Neuronal stem cell (in vitro differentiated cells): Measurements from ENCODE around the gene PPP1R27.

Experiments
- DNase-seq: peaks from one replicate; pipeline ENCODE4 v3.0.0-alpha.2; 2013; ENCODE audit warnings: low spot score
- H2AFZ ChIP-seq: one replicate; pipeline ENCODE4 v1.6.1; 2013; ENCODE audit warnings: mild to moderate bottlenecking, low read length, inconsistent platforms
- H2AK5ac ChIP-seq: 2 replicates; pipeline ENCODE4 v1.6.1; 2013; ENCODE audit warnings: low read depth, mild to moderate bottlenecking, inconsistent platforms, low read length, moderate library complexity, mixed read lengths
- H2BK120ac ChIP-seq: 2 replicates; pipeline ENCODE4 v1.6.1; 2013; ENCODE audit warnings: low read depth, mild to moderate bottlenecking, inconsistent platforms, low read length, moderate library complexity, mixed read lengths
- H2BK12ac ChIP-seq: one replicate; pipeline ENCODE4 v1.6.1; 2013; ENCODE audit warnings: low read length, inconsistent platforms
- H2BK15ac ChIP-seq: 2 replicates; pipeline ENCODE4 v1.6.1; 2013; ENCODE audit warnings: mild to moderate bottlenecking, low read length, inconsistent platforms, mixed read lengths
- H2BK5ac ChIP-seq: one replicate; pipeline ENCODE4 v1.6.1; 2013; ENCODE audit warnings: inconsistent platforms, mild to moderate bottlenecking, low read length, moderate library complexity
- H3K14ac ChIP-seq: one replicate; pipeline ENCODE4 v1.6.1; 2013; ENCODE audit warnings: low read length, inconsistent platforms
- H3K18ac ChIP-seq: 2 replicates; pipeline ENCODE4 v1.6.1; 2013; ENCODE audit warnings: low read length, inconsistent platforms
- H3K23ac ChIP-seq: 2 replicates; pipeline ENCODE4 v1.6.1; 2013; ENCODE audit warnings: low read depth, mild to moderate bottlenecking, mixed read lengths, low read length, inconsistent platforms; ENCODE audit not compliant: poor library complexity
- H3K27ac ChIP-seq: replicated peaks from 3 replicates; pipeline ENCODE4 v1.5.1; 2013; ENCODE audit warnings: low read length, inconsistent platforms
- H3K27me3 ChIP-seq, 3 experiments: 2 replicates each; pipeline ENCODE4 v1.6.1; 2013; ENCODE audit warnings: low read length in 3 of 3, mild to moderate bottlenecking in 2 of 3, inconsistent platforms in 1 of 3, low read depth in 1 of 3, mixed read lengths in 1 of 3, moderate library complexity in 1 of 3; ENCODE audit not compliant: control insufficient read depth in 3 of 3, insufficient read depth in 3 of 3
- H3K36me3 ChIP-seq, 2 donors: replicated peaks in 1 of 2; 2 replicates each; pipeline ENCODE4 v1.6.1; 2013; ENCODE audit warnings: low read length in 2 of 2; ENCODE audit not compliant: control insufficient read depth in 2 of 2, insufficient read depth in 2 of 2
- H3K4ac ChIP-seq: 2 replicates; pipeline ENCODE4 v1.6.1; 2013; ENCODE audit warnings: inconsistent platforms, mild to moderate bottlenecking, low read length, moderate library complexity
- H3K4me1 ChIP-seq, 2 donors: 1 replicate in 1 of 2; 2 replicates in 1 of 2; pipeline ENCODE4 v1.6.1; 2013; ENCODE audit warnings: low read length in 2 of 2, low read depth in 1 of 2; ENCODE audit not compliant: control insufficient read depth in 2 of 2, insufficient read depth in 1 of 2
- H3K4me2 ChIP-seq: one replicate; pipeline ENCODE4 v1.6.1; 2013; ENCODE audit warnings: mild to moderate bottlenecking, low read length, inconsistent platforms; ENCODE audit not compliant: insufficient read depth, poor library complexity, severe bottlenecking
- H3K4me3 ChIP-seq, 2 donors: 2 replicates each; pipeline ENCODE4 v1.5.1; 2013; ENCODE audit warnings: low read length in 2 of 2, mild to moderate bottlenecking in 2 of 2, inconsistent platforms in 1 of 2, moderate library complexity in 1 of 2
- H3K79me1 ChIP-seq: one replicate; pipeline ENCODE4 v1.6.1; 2013; ENCODE audit warnings: low read depth, mild to moderate bottlenecking, inconsistent platforms, low read length, moderate library complexity
- H3K9ac ChIP-seq: one replicate; pipeline ENCODE4 v1.6.1; 2013; ENCODE audit warnings: mild to moderate bottlenecking, low read depth, low read length, inconsistent platforms; ENCODE audit not compliant: poor library complexity
- H3K9me3 ChIP-seq, 2 donors: replicated peaks in 1 of 2; 2 replicates each; pipeline versions ENCODE3 to v1.6.1; 2013; ENCODE audit warnings: low read length in 2 of 2, mild to moderate bottlenecking in 2 of 2, inconsistent platforms in 1 of 2, low read depth in 1 of 2, mixed read lengths in 1 of 2, moderate library complexity in 1 of 2; ENCODE audit not compliant: control insufficient read depth in 2 of 2, insufficient read depth in 1 of 2
- H4K8ac ChIP-seq: one replicate; pipeline ENCODE4 v1.6.1; 2013; ENCODE audit warnings: low read depth, mild to moderate bottlenecking, inconsistent platforms, low read length, moderate library complexity
- H4K91ac ChIP-seq: one replicate; pipeline ENCODE4 v1.6.1; 2013; ENCODE audit warnings: low read length, low read depth, mild to moderate bottlenecking, inconsistent platforms; ENCODE audit not compliant: poor library complexity
- WGBS, 2 donors: extraction: QIAGEN DNeasy Blood & Tissue Kit; methylation state at CpG; one replicate each; pipeline ENCODE4 v1.1.7; 2013; ENCODE audit warnings: missing lambda C conversion rate in 2 of 2, mixed read lengths in 1 of 2; ENCODE audit not compliant: insufficient read length in 2 of 2, insufficient replicate concordance in 1 of 2; ENCODE audit errors: extremely low coverage in 2 of 2; 5-methylcytosine and 5-hydroxymethylcytosine counted together

Gene PPP1R27

DNA sequence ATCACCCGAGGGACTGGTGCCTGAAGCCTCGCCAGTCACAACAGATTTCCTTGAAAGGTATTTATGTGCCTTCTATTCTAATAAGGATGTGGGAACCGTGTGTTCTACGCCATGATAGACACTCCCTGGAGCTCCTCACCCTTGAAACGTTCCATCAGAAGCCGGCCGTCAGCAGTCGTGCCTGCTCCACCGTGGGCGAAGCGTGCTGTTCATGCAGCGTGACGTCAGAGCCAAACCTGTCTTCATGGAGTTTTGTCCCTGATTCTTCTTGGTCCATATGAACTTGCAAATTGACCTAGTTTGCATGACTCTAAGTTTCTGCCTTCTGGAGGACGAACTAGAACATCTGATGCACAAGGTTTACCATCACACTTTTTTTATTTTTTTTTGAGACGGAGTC is 4.5 kb upstream of the PPP1R27 start:
- Histone ChIP-seq H3K36me3 (peaks cover 19 to 21% of the 10 kb centered on the region in 2 donors), H3K4me2 (no peak overlapping the region), H3K23ac (no peak overlapping the region), H2AK5ac (no peak overlapping the region), H2BK120ac (no peak overlapping the region), H2AFZ (peak overlapping the region; percentile 37), H3K4ac (no peak overlapping the region), H3K9me3 (no peaks in the 10 kb centered on the region), H3K27me3 (no peaks in the 10 kb centered on the region), H2BK5ac (no peak overlapping the region), H3K4me1 (peaks cover 0 to 1% of the 10 kb centered on the region in 2 donors), H2BK12ac (no peak overlapping the region), H3K79me1 (peaks cover 12% of the 10 kb centered on the region), H3K27ac (no peak overlapping the region), H3K9ac (no peak overlapping the region), H4K91ac (no peak overlapping the region), H3K18ac (no peak overlapping the region), H2BK15ac (no peak overlapping the region), H3K14ac (no peak overlapping the region), H4K8ac (no peak overlapping the region), H3K4me3 (no peak overlapping the region)
- DNase-seq, result no peak
- no CpG with 5 or more reads among the region's 15 CpGs for WGBS, 2 donors

DNA sequence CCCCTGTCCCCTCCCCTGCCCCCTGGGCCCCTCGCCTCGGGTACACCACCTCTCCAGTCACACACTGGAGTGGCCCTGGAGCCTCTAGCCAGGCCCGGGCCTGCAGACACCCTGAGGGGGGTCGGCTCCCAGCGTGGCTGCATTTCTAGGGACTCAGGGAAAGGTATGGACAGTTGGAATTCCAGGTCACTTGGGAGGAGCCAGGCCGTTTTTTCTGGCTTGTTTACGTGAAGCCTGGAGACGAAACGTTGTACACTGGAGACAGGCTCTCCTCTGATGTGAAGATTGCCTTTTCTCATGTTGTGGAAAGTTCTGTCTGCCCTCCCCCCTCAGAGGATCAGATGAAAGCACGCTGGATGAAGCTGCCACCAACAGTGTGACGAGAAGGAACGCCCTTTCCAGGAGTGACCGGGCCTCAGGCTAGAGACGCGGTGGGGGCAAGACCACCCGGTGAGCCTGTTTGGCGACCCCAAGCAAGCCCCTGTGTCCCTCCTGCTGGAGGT is 4.0 kb upstream of the PPP1R27 start:
- no peak overlapping the region for H3K23ac ChIP-seq
- H4K91ac ChIP-seq, result no peak overlapping the region
- no peaks in the 10 kb centered on the region for H3K9me3 ChIP-seq
- peak overlapping the region; percentile 37 for H2AFZ ChIP-seq
- H3K27me3 ChIP-seq, result no peaks in the 10 kb centered on the region
- H4K8ac ChIP-seq, result no peak overlapping the region
- H3K4me3 ChIP-seq, result no peak overlapping the region
- peaks cover 12% of the 10 kb centered on the region for H3K79me1 ChIP-seq
- H2BK12ac ChIP-seq, result no peak overlapping the region
- H3K4ac ChIP-seq, result no peak overlapping the region
- peaks cover 0 to 3% of the 10 kb centered on the region in 2 donors for H3K4me1 ChIP-seq
- H3K18ac ChIP-seq, result no peak overlapping the region
- H3K14ac ChIP-seq, result no peak overlapping the region
- no peak overlapping the region for H3K9ac ChIP-seq
- peaks cover 14 to 16% of the 10 kb centered on the region in 2 donors for H3K36me3 ChIP-seq
- WGBS, 2 donors, result no CpG with 5 or more reads among the region's 17 CpGs
- no peak overlapping the region for H2BK120ac ChIP-seq
- H3K4me2 ChIP-seq, result no peak overlapping the region
- H2AK5ac ChIP-seq, result no peak overlapping the region
- H2BK5ac ChIP-seq, result no peak overlapping the region
- H3K27ac ChIP-seq, result no peak overlapping the region
- no peak overlapping the region for H2BK15ac ChIP-seq
- DNase-seq, result no peak

DNA sequence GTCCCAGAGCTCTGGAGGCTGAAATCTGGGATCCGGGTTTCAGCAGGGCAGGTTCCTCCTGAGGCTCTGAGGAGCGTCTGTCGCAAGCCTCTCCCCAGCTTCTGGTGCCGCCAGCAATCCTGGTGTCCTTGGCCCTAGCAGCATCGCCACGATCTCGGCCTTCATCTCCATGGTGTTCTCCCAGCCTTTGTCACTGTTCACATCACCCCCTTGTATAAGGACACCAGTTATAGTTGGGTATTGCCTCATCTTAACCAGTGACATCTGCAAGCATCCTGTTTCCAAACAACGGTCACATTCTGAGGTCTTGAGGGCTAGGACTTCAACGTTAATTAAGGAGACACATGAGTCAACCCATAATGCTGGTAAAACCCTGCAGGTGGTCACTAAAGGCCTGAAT is 2.8 kb upstream of the PPP1R27 start:
- H4K91ac ChIP-seq, result no peak overlapping the region
- H3K27ac ChIP-seq, result no peak overlapping the region
- H2AK5ac ChIP-seq, result no peak overlapping the region
- H2AFZ ChIP-seq, result no peak overlapping the region
- H3K4me1 ChIP-seq, result peaks cover 0 to 3% of the 10 kb centered on the region in 2 donors
- no peak overlapping the region for H4K8ac ChIP-seq
- H3K23ac ChIP-seq, result no peak overlapping the region
- H2BK120ac ChIP-seq, result no peak overlapping the region
- no peak overlapping the region for H3K4me2 ChIP-seq
- H3K9ac ChIP-seq, result no peak overlapping the region
- no peak overlapping the region for H3K18ac ChIP-seq
- H2BK12ac ChIP-seq, result no peak overlapping the region
- peaks cover 14% of the 10 kb centered on the region for H3K79me1 ChIP-seq
- H2BK5ac ChIP-seq, result no peak overlapping the region
- H3K4ac ChIP-seq, result no peak overlapping the region
- H2BK15ac ChIP-seq, result no peak overlapping the region
- H3K36me3 ChIP-seq, result peaks cover 4 to 5% of the 10 kb centered on the region in 2 donors
- no peak overlapping the region for H3K14ac ChIP-seq
- H3K9me3 ChIP-seq, result no peaks in the 10 kb centered on the region
- no peaks in the 10 kb centered on the region for H3K27me3 ChIP-seq
- WGBS, 2 donors, result no CpG with 5 or more reads among the region's 9 CpGs
- H3K4me3 ChIP-seq, result no peak overlapping the region
- no peak for DNase-seq

DNA sequence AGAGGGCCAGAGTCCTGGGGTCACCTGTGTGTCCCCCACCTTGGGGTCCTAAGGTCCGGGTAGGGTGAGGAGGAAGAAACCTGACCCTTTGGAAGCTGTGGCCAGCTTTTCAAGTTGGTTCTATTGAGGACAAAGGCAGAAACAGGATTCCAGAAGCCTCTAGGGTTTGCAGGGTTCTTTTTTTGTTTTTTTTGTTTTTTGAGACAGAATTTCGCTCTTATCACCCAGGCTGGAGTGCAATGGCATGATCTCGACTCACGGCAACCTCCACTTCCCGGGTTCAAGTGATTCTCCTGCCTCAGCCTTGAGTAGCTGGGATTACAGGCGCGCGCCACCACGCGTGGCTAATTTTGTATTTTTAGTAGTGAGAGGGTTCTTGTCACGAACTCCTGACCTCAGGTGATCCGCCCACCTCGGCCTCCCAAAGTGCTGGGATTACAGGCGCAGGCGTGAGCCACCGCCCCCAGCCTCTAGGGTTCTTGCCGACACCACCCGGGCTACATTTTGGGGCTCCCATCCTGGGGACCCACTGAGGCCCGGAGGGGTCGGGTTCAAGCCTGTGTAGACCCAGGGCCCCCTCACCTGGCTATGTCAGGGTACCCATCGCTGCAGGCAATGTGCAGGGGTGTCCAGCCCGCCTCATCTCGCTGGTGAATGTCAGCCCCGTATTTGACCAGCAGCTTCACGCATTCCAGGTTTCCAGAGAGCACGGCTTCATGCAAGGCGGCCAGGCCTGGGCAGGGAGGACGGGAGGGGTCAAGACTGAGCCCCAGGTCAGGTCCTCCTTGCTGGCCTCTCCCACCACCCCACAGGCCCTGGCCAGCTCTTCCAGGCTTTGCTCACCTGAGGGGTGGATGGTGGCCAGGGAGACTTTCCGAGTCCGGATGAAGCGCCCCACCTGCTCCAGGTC is 674 bp downstream of the PPP1R27 start:
- H3K4me3 ChIP-seq, result peak overlapping the region; percentile 81 to 96
- H2BK120ac ChIP-seq, result no peak overlapping the region
- H2BK12ac ChIP-seq, result peak overlapping the region; percentile 77
- no peaks in the 10 kb centered on the region for H3K9me3 ChIP-seq
- peak overlapping the region; percentile 99 for H2AK5ac ChIP-seq
- H3K79me1 ChIP-seq, result peaks cover 26% of the 10 kb centered on the region
- H3K27ac ChIP-seq, result peak overlapping the region; percentile 56
- WGBS, 2 donors, result no CpG with 5 or more reads among the region's 31 CpGs
- H3K23ac ChIP-seq, result peak overlapping the region; percentile 89
- no peaks in the 10 kb centered on the region for H3K27me3 ChIP-seq
- H3K9ac ChIP-seq, result peak overlapping the region; percentile 99
- peak overlapping the region; percentile 17 for H4K8ac ChIP-seq
- peaks cover 6 to 11% of the 10 kb centered on the region in 2 donors for H3K4me1 ChIP-seq
- peak overlapping the region; percentile 77 for H3K4me2 ChIP-seq
- peak overlapping the region; percentile 5 for H3K14ac ChIP-seq
- no peak for DNase-seq
- H3K36me3 ChIP-seq, result peaks cover 2 to 9% of the 10 kb centered on the region in 2 donors
- H3K18ac ChIP-seq, result peak overlapping the region; percentile 98
- H4K91ac ChIP-seq, result no peak overlapping the region
- H2AFZ ChIP-seq, result peak overlapping the region; percentile 83
- H2BK15ac ChIP-seq, result peak overlapping the region; percentile 92
- peak overlapping the region; percentile 1 for H3K4ac ChIP-seq
- H2BK5ac ChIP-seq, result peak overlapping the region; percentile 82
